ENCODE results near the gene KCNAB2. TPM values are rescaled to one million over a fixed set of nuclear protein-coding genes. Genes with fewer than 3 reads are reported as not detected.
A peak's percentile ranks its signal among the peaks of the same experiment; 100 is the strongest.

The KCNAB2 gene
- total RNA-seq, 1 donor from 2014 or later, result 3.1 TPM

- H3K27me3 ChIP-seq (ENCODE audit: insufficient read depth, low read length), result no peaks in the 10 kb centered on the region
- Mint-ChIP-seq H3K4me3 (ENCODE audit: unreplicated experiment) (no peak overlapping the region), H3K9me3 (ENCODE audit: unreplicated experiment) (peaks cover 23% of the 10 kb centered on the region), H3K4me1 (ENCODE audit: low read depth, unreplicated experiment) (no peaks in the 10 kb centered on the region), H3K36me3 (ENCODE audit: low read depth, unreplicated experiment) (no peaks in the 10 kb centered on the region), H3K27ac (ENCODE audit: unreplicated experiment) (no peak overlapping the region), H3K27me3 (ENCODE audit: low read depth, unreplicated experiment) (peaks cover 51% of the 10 kb centered on the region)
- H4K20me1 ChIP-seq (ENCODE audit: insufficient read depth, low read length), result no peaks in the 10 kb centered on the region
- no peak for FAIRE-seq
- no peak overlapping the region for H3K4me2 ChIP-seq (ENCODE audit: low read length)
- H3K4me3 ChIP-seq (ENCODE audit: insufficient read depth, low read depth, low read length), result no peak overlapping the region
- TF ChIP-seq EZH2 (IDR thresholded peaks at IDR 0.05; ENCODE audit: insufficient read depth, low read length), result no peak
- no peak for TF ChIP-seq CTCF (IDR thresholded peaks at IDR 0.05; ENCODE audit: insufficient read depth, low read depth, low read length)
- H2AFZ ChIP-seq (ENCODE audit: low read depth, low read length), result no peak overlapping the region
- no peak overlapping the region for H3K9ac ChIP-seq (ENCODE audit: low read length)
- no peaks in the 10 kb centered on the region for H3K79me2 ChIP-seq (ENCODE audit: insufficient read depth, low read length)
- no peaks in the 10 kb centered on the region for H3K36me3 ChIP-seq (ENCODE audit: insufficient read depth, low read length)
- no peaks in the 10 kb centered on the region for H3K4me1 ChIP-seq (ENCODE audit: insufficient read depth, low read length)
- no peak for DNase-seq (ENCODE audit: low read depth)
- no peak overlapping the region for H3K27ac ChIP-seq (ENCODE audit: low read depth, low read length)
- H3K9me3 ChIP-seq (ENCODE audit: insufficient read depth, low read depth, low read length), result peaks cover 8% of the 10 kb centered on the region
These were observed 84.9 kb downstream of the KCNAB2 start for GRCh38 chr1:6130596-6130995.

- Mint-ChIP-seq H3K4me1 (ENCODE audit: low read depth, unreplicated experiment) (no peaks in the 10 kb centered on the region), H3K9me3 (ENCODE audit: unreplicated experiment) (peaks cover 23% of the 10 kb centered on the region), H3K27me3 (ENCODE audit: low read depth, unreplicated experiment) (peaks cover 50% of the 10 kb centered on the region), H3K36me3 (ENCODE audit: low read depth, unreplicated experiment) (no peaks in the 10 kb centered on the region), H3K27ac (ENCODE audit: unreplicated experiment) (no peak overlapping the region), H3K4me3 (ENCODE audit: unreplicated experiment) (no peak overlapping the region)
- no peaks in the 10 kb centered on the region for H3K79me2 ChIP-seq (ENCODE audit: insufficient read depth, low read length)
- H3K4me2 ChIP-seq (ENCODE audit: low read length), result no peak overlapping the region
- no peaks in the 10 kb centered on the region for H3K4me1 ChIP-seq (ENCODE audit: insufficient read depth, low read length)
- no peak overlapping the region for H2AFZ ChIP-seq (ENCODE audit: low read depth, low read length)
- H3K36me3 ChIP-seq (ENCODE audit: insufficient read depth, low read length), result no peaks in the 10 kb centered on the region
- no peak overlapping the region for H3K9ac ChIP-seq (ENCODE audit: low read length)
- H3K27me3 ChIP-seq (ENCODE audit: insufficient read depth, low read length), result no peaks in the 10 kb centered on the region
- no peak overlapping the region for H3K4me3 ChIP-seq (ENCODE audit: insufficient read depth, low read depth, low read length)
- H3K9me3 ChIP-seq (ENCODE audit: insufficient read depth, low read depth, low read length), result peaks cover 8% of the 10 kb centered on the region
- DNase-seq (ENCODE audit: low read depth) (no peak), FAIRE-seq (no peak)
- H3K27ac ChIP-seq (ENCODE audit: low read depth, low read length), result no peak overlapping the region
- no peaks in the 10 kb centered on the region for H4K20me1 ChIP-seq (ENCODE audit: insufficient read depth, low read length)
- TF ChIP-seq CTCF (IDR thresholded peaks at IDR 0.05; ENCODE audit: insufficient read depth, low read depth, low read length) (no peak), EZH2 (IDR thresholded peaks at IDR 0.05; ENCODE audit: insufficient read depth, low read length) (no peak)
These were observed 85.9 kb downstream of the KCNAB2 start for GRCh38 chr1:6131561-6131960.

- H3K4me1 Mint-ChIP-seq (ENCODE audit: low read depth, unreplicated experiment), result no peaks in the 10 kb centered on the region
- H3K36me3 Mint-ChIP-seq (ENCODE audit: low read depth, unreplicated experiment), result no peaks in the 10 kb centered on the region
These were observed 87.6 kb downstream of the KCNAB2 start for GRCh38 chr1:6133146-6133895.

More at GRCh38 chr1:6133146-6133895, 87.6 kb downstream of the KCNAB2 start:
- Histone ChIP-seq H3K4me3 (ENCODE audit: insufficient read depth, low read depth, low read length) (no peak overlapping the region), H4K20me1 (ENCODE audit: insufficient read depth, low read length) (no peaks in the 10 kb centered on the region), H3K27ac (ENCODE audit: low read depth, low read length) (no peak overlapping the region), H3K4me2 (ENCODE audit: low read length) (no peak overlapping the region), H3K79me2 (ENCODE audit: insufficient read depth, low read length) (no peaks in the 10 kb centered on the region), H3K9ac (ENCODE audit: low read length) (no peak overlapping the region), H3K36me3 (ENCODE audit: insufficient read depth, low read length) (no peaks in the 10 kb centered on the region), H3K4me1 (ENCODE audit: insufficient read depth, low read length) (no peaks in the 10 kb centered on the region), H3K9me3 (ENCODE audit: insufficient read depth, low read depth, low read length) (peaks cover 8% of the 10 kb centered on the region), H2AFZ (ENCODE audit: low read depth, low read length) (no peak overlapping the region), H3K27me3 (ENCODE audit: insufficient read depth, low read length) (no peaks in the 10 kb centered on the region)
- Mint-ChIP-seq H3K27ac (ENCODE audit: unreplicated experiment) (no peak overlapping the region), H3K9me3 (ENCODE audit: unreplicated experiment) (peaks cover 17% of the 10 kb centered on the region), H3K4me3 (ENCODE audit: unreplicated experiment) (peak overlapping the region; percentile 40), H3K27me3 (ENCODE audit: low read depth, unreplicated experiment) (peaks cover 52% of the 10 kb centered on the region)
- FAIRE-seq (no peak), DNase-seq (ENCODE audit: low read depth) (no peak)
- no peak for TF ChIP-seq CTCF (IDR thresholded peaks at IDR 0.05; ENCODE audit: insufficient read depth, low read depth, low read length)

Data from astrocyte (in vitro differentiated cells and primary cell).